Measurements from ENCODE around the gene NPTXR.
A peak's percentile ranks its signal among the peaks of the same experiment; 100 is the strongest.

The NPTXR gene

DNA sequence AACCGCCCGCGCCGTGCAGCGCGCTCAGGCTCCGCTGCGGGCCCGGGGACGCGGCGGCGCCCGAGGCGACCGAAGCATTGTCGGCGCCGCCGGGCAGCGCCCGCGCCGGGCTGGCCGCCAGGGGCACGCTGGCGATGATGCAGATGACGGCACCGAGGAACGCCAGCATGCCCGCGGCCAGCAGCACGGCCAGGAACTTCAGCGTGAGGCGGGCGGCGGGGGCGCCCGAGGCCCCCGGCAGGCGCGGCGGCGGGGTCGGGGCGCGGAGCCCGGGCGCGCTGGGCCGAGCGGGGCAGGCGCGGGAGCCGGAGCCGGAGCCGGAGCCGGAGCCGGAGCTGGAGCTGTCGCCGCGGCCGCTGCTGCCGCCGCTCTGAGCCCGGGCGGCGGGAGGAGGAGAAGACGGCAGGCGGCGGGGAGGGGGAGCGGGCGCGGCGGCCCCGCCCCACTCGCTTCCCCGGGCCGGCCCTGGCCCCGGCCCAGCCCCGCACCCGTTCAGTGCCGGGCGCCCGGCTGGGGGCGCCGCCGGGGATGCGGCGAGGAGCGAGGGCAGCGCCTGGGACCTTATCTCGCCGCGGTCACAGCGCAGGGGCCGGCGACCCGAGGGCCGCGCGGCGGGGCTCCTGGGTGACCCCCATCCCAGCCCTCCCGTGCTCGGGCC, at the start of gene NPTXR:
TSS of gene NPTXR (minus strand) at position 372 of the 658 bp plus-strand sequence.
- DNase-seq, result peak; percentile 61

DNA sequence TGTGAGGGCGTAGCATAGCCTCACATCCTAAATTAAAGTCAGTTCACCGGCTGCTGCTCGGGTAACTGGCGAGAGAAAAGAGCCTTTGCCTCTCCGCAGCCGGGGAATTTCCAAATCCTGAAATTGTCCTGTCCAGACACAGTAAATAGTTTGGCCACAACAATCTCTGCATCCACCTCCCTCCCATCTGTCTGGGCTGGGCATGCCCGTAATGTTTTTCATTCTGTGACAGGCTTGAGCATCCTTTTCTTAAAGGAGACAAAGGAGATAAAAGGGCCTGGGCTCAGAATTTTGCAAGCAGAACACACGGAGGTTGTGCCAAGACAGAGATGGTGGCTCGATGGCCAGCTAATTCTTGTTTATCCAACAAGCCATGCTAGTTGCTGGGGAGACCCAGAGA, 47.4 kb upstream of the NPTXR start:
- no peak for DNase-seq

DNA sequence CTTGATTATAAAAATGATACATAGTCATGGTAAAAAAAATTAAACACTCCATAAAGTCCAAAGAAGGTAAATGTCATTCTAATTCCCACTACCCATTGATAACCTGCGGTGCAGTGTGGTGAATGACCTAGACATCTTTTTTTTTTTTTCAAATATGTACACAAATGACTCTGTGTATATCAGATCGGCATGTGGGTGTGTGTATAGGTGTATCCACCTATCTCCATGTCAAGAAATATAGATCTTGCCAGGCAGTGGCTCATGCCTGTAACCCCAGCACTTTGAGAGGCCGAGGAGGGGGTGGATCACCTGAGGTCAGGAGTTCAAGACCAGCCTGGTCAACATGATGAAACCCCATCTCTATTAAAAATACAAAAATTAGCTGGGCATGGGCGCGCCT, 46.5 kb upstream of the NPTXR start:
- no peak for DNase-seq

DNA sequence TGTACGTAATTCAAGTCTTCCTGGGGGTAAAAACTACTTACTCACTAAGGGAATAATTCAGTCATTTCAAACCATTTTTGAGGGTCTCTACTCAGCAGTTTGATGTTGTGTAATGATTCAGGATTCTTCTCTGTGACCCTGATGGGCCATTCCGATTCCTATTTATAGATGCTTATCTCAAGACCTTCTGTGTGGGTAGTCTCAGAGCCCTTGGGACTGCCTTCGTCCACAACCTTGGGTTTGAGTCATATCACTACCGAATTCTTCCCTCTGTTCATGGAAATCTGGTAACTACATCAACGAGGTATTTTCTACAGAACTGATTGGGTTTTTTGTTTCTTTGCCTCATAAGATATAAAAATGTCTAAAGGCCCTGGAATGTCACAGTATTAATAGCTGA, 42.5 kb upstream of the NPTXR start:
- no peak for DNase-seq

DNA sequence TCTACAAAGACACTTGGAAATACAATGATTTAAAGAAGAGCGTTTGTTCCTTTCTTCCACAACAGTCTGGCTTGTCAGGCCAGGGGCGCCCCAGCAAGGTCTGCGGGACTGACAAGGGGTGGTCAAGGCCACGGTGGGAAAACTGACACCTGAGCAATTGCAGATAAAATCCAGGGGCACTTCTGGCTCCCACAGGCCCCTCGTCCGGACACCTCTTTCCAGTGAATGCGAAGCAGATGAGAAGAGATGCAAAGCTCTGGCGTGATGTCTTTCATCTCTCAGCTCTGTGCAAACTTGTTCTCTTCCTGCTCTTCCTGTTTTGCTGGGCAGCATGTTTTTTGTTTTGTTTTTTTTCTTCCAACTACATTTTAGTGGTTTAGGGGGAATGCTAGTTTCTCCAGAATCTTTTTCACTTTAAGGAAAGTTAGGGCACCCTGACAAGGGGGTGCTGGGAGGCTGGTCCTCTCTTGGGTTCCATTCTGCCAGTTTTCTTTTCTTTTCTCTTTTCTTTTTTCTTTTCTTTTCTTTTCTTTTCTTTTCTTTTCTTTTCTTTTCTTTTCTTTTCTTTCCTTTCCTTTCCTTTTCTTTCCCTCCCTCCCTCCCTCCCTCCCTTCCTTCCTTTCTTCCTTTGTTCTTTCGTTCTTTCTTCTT, 39.3 kb upstream of the NPTXR start:
- DNase-seq, result no peak

DNA sequence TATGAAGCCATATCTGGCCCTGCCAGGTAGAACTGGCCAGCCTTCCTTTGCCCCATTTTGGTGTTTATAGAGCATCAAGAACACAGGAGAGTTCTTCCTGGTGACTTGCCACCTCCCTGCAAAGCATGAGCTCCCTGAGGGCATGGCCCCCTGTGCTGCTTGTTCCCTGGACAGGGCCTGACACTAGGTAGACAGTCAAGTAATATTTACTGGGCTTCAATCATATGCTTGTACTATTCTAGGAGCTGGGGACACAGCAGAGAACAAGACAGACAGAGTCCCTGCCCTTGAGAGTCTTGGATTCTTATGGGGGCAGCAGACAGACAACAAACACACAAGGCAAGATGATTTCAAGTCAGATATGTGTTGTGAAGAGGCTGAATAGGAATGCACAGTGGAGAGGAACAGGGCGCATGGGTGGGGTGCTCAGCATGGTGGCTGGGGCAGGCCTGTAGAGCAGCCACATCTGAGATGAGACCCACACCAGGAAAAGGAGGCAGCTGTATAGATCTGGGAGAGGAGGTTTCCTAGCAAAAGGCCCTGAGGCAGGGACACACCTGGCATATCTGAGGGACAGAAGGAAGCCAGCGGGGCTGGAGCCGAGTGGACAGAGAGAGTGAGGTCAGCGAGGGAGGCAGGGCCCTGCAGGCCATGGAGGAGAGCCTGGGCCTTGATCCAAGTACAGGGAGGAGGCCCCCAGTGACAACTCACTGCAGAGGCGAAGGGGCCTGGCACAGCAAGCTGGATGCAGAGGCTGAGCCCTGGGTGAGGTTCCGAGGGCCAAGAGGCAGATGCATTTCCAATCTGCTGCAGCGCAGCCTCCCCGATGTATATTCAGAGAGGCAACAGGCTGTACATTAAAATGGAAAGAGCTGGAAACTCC, 38.4 kb upstream of the NPTXR start:
- DNase-seq, result no peak

DNA sequence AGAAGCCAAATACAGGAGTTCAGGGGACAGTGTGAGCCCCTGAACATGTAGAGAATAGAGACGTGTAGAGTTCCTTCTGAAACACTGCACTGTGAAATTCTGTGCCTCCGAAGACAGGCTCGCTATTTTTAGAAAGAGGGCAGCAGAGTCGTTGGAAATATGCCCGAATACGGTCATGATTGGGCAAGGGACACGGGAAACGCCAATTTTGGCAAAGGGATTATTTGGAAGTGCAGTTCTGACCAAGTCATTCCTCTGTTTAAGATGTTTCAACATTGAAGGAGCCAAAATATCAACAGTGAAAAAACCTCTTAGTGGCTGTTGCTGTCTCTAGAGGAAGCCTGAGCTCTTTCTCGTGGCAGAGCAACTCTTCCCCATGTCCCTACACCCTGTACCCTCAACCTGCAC, 37.6 kb upstream of the NPTXR start:
- DNase-seq, result no peak

DNA sequence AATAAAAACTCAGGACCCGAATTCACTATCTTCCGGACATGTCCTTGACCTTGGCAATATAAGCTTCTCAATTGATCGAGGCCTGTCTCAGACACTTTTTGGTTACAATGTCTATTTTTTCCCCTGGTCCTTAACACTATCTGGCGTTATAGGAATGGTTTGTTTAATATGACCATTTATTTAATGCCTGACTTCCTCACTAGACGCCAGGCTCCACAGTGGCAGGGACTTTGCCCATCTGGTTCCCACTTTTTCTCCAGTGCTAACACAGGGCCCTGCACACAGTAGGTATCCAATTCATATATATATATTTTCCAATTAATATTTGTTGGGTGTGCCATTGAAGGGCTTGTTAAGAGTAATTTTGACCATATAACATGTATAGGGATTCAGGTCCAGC, 36.1 kb upstream of the NPTXR start:
- no peak for DNase-seq

DNA sequence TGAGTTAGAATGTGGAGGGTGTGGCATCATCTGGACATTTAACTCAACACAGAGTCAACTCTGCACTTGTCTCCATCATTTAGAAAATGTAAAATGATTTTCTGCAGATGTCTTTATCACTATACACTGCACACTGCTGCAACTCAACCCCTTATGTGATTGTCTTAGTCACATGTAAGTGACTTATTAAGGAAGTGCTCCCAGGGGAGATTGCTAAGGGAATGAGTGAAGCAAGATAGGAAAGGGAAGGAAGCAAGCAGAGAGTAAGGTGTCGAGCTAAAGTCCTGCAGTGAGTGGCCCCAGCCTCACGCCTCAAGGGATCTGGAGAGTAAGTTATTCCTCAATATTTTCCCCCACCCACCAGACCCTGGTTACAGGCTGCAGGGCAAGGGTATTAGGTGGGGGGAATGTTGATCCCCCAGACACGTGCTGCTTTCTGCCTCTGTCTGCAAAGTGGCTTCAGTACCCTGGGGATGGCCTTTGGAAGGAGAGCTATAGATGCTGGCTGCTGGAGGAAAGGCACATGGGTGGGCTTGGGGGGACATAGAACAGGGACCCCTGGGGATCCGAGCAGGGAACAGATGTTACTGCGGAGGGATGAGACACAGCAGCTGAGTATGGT, 35.4 kb upstream of the NPTXR start:
- DNase-seq, result no peak

DNA sequence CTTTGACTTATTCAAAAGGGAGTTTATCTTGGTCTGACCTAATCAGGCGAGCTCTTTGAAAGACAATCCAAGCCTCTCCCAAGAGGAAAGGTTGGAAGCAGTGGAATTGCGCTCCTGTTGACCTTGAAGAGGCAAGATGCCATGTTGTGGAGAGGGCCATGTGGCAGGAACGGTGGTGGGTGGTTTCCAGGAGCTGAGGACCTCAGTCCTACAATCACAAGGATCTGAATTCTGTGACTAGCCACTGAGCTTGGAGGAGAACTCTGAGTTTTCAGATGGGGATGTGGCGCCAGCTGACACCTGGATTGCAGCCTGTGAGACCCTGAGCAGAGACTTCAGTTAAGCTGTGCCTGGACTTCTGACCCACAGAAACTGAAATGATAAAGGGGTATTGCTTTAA, 34.2 kb upstream of the NPTXR start:
- no peak for DNase-seq

DNA sequence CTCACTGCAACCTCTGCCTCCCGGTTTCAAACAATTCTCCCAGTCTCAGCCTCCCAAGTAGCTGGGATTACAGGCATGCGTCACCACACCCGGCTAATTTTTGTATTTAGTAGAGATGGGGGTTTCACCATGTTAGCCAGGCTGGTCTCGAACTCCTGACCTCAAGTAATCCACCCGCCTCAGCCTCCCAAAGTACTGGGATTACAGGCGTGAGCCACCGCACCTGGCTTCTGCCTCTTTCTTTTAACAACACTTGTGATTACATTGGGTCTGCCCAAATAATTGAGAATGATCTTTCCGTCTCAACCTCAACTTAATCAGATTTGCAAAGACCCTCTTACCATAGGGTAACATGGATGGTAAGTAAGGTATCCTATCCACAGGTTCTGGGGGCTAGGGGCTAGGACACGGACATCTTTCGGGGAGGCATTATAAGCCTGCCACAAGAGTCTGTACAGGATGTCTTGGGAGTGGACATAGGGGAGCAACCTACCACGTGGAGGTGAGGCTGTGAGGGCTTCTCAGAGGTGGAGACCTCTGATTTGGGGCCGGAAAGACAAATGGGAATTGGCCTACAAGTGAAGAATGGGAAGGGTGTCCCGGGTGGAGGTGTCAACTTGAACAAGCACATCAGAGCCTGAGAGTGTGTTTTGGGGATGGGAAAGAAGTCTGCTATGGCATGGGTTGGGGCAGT, 30.8 kb upstream of the NPTXR start:
- no peak for DNase-seq

DNA sequence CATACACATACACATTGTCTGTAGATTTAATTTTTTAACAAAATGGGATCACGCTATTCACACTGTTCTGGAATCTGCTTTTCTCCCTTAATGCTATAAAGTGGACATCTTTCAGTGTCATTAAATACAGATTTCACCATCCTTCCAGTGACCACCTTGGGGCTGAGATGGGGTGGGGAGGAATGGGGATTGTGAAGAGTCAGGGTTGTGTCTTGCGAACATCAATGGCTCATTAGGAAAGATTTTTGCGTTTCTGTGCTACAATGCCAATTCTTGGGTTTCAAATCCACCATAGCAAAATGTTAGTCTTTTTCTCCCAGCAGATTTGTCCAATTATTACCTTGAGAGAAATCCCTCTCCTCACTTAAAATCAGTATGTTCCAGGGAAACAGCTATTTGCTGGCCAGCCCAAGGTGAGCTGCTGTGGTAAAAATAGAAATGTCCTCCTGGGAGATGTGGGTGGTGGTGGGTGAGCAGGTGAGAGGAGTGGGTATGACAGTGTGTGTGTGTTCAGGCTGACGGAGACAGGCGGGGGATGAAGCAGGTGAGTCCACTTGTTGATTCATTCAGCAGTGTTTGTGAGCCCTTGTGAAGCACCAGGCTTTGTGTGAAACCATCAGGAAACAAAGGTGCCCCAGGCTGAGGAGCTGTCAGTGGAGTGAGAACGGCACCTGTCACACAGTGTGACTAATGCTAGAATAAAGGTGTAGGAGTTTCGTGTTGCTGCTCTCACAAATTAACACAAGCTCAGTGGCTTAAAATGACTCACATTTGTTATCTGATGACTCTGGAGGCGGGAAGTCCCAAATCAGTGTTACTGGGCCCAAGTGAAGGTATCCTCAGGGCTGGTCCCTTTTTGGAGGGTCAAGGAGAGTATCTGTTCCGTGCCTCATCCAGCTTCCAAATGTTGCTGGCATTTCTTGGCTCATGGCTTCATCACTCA, 29.9 kb upstream of the NPTXR start:
- DNase-seq, result no peak

DNA sequence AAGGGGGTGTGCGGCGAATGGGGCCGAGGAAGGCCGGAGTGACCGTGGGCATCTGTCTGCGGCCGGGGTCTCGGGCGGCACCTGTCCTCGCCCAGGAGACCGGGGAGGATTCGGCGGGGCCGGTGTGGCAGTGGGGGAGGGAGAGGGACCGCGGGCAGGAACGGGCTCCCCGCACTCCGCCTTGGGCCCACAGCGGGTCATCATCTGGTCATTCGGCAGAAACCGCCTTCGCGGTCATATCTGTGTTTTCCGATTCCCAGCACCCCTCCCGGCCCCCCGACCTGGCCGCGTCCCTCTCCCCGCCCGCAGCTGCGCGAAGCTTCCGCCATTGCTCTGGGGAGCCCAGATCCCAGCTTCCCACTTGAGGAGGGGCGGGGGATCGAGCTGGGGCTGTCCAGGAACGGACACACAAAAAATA, 29.0 kb upstream of the NPTXR start:
- DNase-seq, result peak; percentile 31

DNA sequence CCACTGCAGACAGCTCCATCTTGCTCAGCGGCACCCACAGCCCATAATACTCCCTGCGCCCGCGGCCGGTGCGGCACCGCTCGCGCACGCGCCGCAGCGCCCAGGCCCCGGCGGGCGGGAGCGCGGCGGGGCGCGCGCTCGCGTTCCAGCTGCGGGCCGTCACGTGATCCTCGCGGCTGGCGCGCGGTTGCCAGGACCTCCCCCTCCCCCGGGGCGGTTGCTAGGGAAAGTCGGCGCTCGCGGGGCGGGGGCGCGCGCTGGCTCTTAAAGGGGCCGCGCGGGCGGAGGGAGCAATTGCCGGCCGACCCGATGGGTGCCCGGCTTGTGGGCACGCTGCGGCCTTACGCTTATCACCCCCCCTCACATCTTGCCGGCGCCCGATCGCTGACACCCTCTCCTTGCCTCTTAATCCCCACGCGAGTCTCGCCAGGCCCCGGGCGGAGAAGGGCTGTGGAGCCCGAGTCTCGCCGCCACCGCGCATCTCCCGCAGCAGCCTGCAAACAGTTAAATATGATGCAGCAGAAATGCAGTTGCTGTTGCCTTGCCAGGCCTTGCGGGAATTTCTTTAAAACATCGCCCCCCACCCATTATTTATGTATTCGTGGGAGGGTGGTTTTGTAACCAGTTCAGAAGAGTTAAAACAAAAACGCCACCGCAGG, 28.5 kb upstream of the NPTXR start, which contains the start of gene CBX6:
TSS of gene CBX6 (minus strand) at position 45 of the 659 bp plus-strand sequence. CDS start at position 19, 26 bp downstream.
- DNase-seq, result peak; percentile 96

DNA sequence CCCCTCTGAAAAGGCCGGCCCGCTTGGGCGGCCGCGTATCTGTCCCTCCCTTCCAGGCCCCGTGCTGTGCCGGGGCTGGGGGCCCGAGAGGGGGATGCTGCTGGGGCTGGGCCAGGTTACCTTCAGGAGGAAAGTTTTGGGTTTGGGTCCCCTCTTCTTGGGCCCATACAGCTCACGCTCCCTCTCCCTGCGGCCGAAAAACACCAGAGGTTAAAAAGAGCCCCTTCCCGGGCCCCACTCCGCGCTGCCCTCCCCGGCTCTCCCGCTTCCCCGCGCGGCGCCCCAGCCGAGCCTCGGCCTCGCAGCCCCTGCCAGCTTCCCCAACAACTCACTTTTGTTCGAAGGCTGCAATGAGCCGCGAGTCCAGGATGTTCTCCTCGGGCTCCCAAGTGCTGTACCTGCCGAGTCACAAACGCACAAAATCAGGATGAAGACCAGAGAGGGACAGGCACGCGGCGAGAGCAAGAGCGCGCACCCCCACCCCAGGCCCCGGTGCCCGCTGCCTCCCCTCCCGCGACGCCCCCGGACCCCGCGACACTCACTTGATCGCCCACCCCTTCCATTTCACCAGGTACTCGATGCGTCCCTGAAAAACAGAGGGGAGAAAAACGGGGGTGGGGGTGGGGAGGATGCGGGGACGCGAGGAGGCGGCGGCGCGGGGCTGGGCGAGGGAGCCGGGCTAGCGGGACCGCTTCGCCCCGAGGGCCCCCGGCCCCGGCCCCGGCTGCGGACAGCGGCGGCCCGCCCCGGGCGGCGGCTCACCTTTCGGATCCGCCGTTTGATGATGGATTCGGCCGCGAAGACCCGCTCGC, 27.7 kb upstream of the NPTXR start:
- peak; percentile 34 for DNase-seq

DNA sequence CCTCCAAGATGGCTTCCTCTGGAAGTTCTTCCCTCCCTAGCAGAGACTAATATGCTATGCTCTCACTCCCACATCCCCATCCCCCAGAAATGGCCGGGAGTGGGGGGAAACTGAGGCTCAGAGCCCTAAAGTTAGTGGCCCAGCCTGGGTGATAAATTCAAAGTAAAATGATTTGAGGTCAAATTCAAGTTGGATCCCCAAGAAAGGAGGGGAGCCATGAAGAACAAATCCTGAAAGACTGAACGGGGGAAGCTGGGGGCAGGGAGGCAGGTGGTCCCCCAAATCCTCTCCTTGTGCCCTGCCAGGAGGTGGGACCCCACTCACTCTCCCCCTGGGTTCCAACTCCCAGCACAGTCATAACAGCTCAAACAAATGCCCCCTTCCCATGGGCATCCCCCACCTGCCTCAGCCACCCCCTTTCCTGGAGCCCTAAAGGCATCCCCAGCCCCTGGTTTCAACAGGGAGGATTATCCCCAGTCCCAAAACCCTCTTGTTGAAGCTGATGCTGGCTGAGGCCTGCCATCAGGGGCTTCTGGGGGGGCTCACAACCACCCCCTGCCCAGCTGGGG, 27.0 kb upstream of the NPTXR start:
- no peak for DNase-seq

DNA sequence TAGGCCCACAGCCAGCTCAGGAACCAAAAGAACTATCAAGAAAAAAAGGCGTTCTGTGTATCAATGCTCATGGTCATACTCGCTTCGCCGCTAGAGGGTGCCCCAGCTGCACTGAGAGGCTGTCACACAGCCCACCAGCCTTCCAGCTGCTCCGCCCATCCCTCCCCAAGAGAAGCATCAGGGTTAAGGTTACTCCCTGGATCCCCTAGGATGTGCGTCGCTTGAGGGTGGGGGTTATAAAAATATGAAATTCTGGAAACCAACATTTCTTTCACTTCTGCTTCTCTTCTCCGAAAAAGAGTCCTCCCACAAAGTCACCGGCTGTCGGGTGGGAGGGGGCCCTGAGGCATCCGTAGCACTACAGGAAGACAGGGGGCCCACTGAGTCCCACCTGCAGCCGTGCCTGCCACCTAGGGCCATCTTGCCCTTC, 26.5 kb upstream of the NPTXR start:
- peak; percentile 94 for DNase-seq

DNA sequence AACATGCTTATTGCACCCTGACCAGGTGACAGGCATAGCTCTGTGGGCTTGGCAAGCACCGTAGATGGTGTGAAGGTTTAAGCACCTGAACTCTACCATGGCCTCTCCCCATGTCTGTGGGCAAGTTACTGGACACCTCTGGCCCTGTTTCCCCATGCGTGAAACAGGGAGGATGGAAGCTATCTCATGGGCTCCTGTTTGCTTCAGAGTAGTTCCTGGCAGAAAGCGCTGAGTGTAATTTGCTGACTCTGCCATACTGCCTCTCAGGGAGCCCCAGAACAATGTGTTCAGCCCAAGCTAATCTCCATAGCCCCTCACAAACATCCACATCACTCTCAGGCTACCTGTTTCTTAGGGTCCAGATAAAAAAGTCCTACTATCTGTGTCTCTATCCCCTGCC, 25.8 kb upstream of the NPTXR start:
- no peak for DNase-seq

DNA sequence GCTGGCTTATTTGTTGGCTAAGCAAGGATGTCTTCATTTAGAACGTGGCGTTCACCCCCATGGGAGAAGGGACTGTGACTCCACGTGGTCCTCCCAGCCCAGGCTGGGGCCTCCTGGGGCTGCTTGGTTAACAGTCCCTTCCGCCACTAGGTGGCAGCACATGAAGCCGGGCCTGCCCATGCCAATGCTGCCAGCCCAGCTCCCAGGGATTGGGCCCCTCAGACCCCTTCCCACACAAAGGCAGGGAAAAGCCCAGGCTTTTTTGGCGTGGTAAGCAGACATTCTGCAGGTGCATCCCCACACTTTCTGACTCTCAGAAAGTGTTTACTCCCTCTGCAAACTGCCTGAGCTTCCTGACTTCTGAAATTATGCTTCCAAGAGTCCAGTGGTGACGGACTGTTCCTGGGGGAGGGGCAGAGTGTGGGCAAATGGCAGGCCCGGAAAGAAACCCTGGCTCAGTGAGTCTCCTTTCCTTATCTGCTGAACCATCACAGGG, 25.1 kb upstream of the NPTXR start:
- DNase-seq, result peak; percentile 90
